Neural cell (in vitro differentiated cells): ENCODE data around the gene FAM227B. TPM values are rescaled to one million over a fixed set of nuclear protein-coding genes. Genes with fewer than 3 reads are reported as not detected.

Source experiments
- H2AFZ ChIP-seq: fragments of 200-600, 300-800 bp; sonication (generic), shearing (Covaris generic); 2 replicates; pipeline ENCODE4 v1.6.0; 2014; ENCODE audit warnings: low read depth, mild to moderate bottlenecking, antibody characterized with exemption, low read length, moderate library complexity
- H3F3A ChIP-seq: fragments of 200-600 bp; shearing (Covaris generic); 2 replicates; pipeline ENCODE4 v1.6.1; 2016; ENCODE audit warnings: mild to moderate bottlenecking, moderate library complexity, mixed read lengths, antibody characterized with exemption, low read length; ENCODE audit not compliant: insufficient read depth, poor library complexity, severe bottlenecking
- H3K27ac ChIP-seq: fragments of 200-600, 300-800 bp; sonication (generic), shearing (Covaris generic); 2 replicates; pipeline ENCODE4 v1.5.1; 2014; ENCODE audit warnings: mild to moderate bottlenecking, low read length, moderate library complexity
- H3K27me3 ChIP-seq: fragments of 300-800, 200-600 bp; sonication (generic), shearing (Covaris generic); 2 replicates; pipeline ENCODE4 v1.6.0; 2014; ENCODE audit warnings: mild to moderate bottlenecking, low read depth, low read length, moderate library complexity; ENCODE audit not compliant: insufficient read depth
- H3K36me3 ChIP-seq: fragments of 300-800, 200-600 bp; sonication (generic), shearing (Covaris generic); 2 replicates; pipeline ENCODE4 v1.5.1; 2014; ENCODE audit warnings: mild to moderate bottlenecking, antibody characterized with exemption, low read length, moderate library complexity; ENCODE audit not compliant: insufficient read depth
- H3K4me2 ChIP-seq: fragments of 300-800, 200-600 bp; sonication (generic), shearing (Covaris generic); 2 replicates; pipeline ENCODE4 v1.6.0; 2014; ENCODE audit warnings: mild to moderate bottlenecking, low read length
- H3K4me3 ChIP-seq: fragments of 300-800, 200-600 bp; sonication (generic), shearing (Covaris generic); 2 replicates; pipeline ENCODE4 v1.5.1; 2014; ENCODE audit warnings: mild to moderate bottlenecking, low read length, moderate library complexity
- H3K79me2 ChIP-seq: fragments of 200-600 bp; shearing (Covaris generic); replicated peaks from 2 replicates; pipeline ENCODE4 v1.6.0; 2014; ENCODE audit warnings: mild to moderate bottlenecking, low read length, moderate library complexity; ENCODE audit not compliant: insufficient read depth
- H3K9ac ChIP-seq: fragments of 300-800, 200-600 bp; sonication (generic), shearing (Covaris generic); 2 replicates; pipeline ENCODE4 v1.6.1; 2016; ENCODE audit warnings: mild to moderate bottlenecking, low read length, mixed read lengths
- H3K9me2 ChIP-seq: fragments of 200-600 bp; shearing (Covaris generic); 2 replicates; pipeline ENCODE4 v1.6.1; 2016; ENCODE audit warnings: mild to moderate bottlenecking, low read length, mixed read lengths; ENCODE audit not compliant: insufficient read depth
- H3K9me3 ChIP-seq: fragments of 200-600, 300-800 bp; sonication (generic), shearing (Covaris generic); 2 replicates; pipeline ENCODE4 v1.6.1; 2016; ENCODE audit warnings: mild to moderate bottlenecking, mixed run types, low read length, moderate library complexity, mixed read lengths
- H4K20me1 ChIP-seq: fragments of 200-600 bp; shearing (Covaris generic); 2 replicates; pipeline ENCODE4 v1.6.1; 2016; ENCODE audit warnings: mild to moderate bottlenecking, mixed run types; ENCODE audit not compliant: insufficient read depth
- CTCF ChIP-seq: fragments of 450-650 bp; IDR thresholded peaks from 2 replicates; pipeline ENCODE4 v1.5.1; 2014; ENCODE audit warnings: antibody characterized with exemption, mild to moderate bottlenecking, moderate library complexity; ENCODE audit not compliant: poor library complexity, severe bottlenecking
- EP300 ChIP-seq: fragments of 450-650 bp; conservative IDR thresholded peaks from 2 replicates; pipeline ENCODE4 v1.6.1; 2014; ENCODE audit warnings: antibody characterized with exemption, mild to moderate bottlenecking, moderate library complexity; ENCODE audit not compliant: poor library complexity, severe bottlenecking
- EZH2 ChIP-seq: fragments of 200-600, 300-800 bp; shearing (Covaris generic), sonication (generic); IDR thresholded peaks from 2 replicates; pipeline ENCODE4 v1.6.1; 2014; ENCODE audit warnings: antibody characterized with exemption, low read length, borderline replicate concordance, mild to moderate bottlenecking; ENCODE audit not compliant: insufficient read depth, poor library complexity, severe bottlenecking
- MXI1 ChIP-seq: fragments of 450-650 bp; conservative IDR thresholded peaks from 2 replicates; pipeline ENCODE4 v1.6.1; 2014; ENCODE audit warnings: antibody characterized with exemption, mild to moderate bottlenecking; ENCODE audit not compliant: poor library complexity, severe bottlenecking
- POLR2AphosphoS5 ChIP-seq: IDR thresholded peaks from 2 replicates; pipeline ENCODE4 v1.6.1; 2012
- RAD21 ChIP-seq: fragments of 450-650 bp; conservative IDR thresholded peaks from 2 replicates; pipeline ENCODE4 v1.6.1; 2014; ENCODE audit warnings: antibody characterized with exemption, mild to moderate bottlenecking, moderate library complexity
- SMC3 ChIP-seq: fragments of 450-650 bp; conservative IDR thresholded peaks from 2 replicates; pipeline ENCODE4 v1.6.1; 2014; ENCODE audit warnings: antibody characterized with exemption, mild to moderate bottlenecking, moderate library complexity; ENCODE audit not compliant: poor library complexity
- TAF1 ChIP-seq: IDR thresholded peaks from 2 replicates; pipeline ENCODE4 v1.6.1; 2012; ENCODE audit warnings: low read depth
- polyA plus RNA-seq: library from polyadenylated mRNA; depleted of rRNA; stranded (reverse); fragments of >200 nt; gene quantifications from 2 replicates; pipeline ENCODE4 v1.2.3, GENCODE V29; 2014
- TF ChIP-seq, protein P1 (sequence below): IDR thresholded peaks from 2 replicates; pipeline ENCODE4 v1.6.1; 2012; ENCODE audit warnings: borderline replicate concordance

The FAM227B gene
- polyA plus RNA-seq, 1 donor from 2014 or later: 0.88 TPM

DNA sequence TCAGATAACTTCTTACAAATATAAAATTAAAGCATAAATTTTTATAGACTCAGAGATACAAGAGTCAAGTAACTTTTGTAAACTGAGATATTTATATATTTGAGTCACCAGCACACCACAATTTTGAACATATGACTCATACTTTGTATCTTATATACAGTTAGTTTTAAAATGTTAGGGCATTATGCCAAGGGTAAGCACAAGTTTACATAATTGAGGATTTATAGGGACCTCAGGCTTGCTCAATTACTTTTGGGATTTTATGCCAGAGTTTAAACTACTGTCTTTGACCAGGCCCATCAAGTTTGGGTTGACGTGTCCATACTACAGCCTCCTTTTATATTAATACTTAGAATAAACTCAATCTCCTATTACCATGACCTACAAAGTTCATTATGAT lies 205.0 kb downstream of the FAM227B start:
- H3K36me3 ChIP-seq: no peaks in the 10 kb centered on the region
- H2AFZ ChIP-seq: no peak overlapping the region
- no peaks in the 10 kb centered on the region for H3F3A ChIP-seq
- H3K79me2 ChIP-seq: no peaks in the 10 kb centered on the region
- no peak overlapping the region for H3K27ac ChIP-seq
- no peaks in the 10 kb centered on the region for H3K9me2 ChIP-seq
- H3K9me3 ChIP-seq: no peaks in the 10 kb centered on the region
- no peak for TF ChIP-seq EZH2
- no peak overlapping the region for H3K4me3 ChIP-seq
- no peaks in the 10 kb centered on the region for H4K20me1 ChIP-seq
- H3K9ac ChIP-seq: no peak overlapping the region
- H3K27me3 ChIP-seq: no peaks in the 10 kb centered on the region
- H3K4me2 ChIP-seq: no peak overlapping the region

DNA sequence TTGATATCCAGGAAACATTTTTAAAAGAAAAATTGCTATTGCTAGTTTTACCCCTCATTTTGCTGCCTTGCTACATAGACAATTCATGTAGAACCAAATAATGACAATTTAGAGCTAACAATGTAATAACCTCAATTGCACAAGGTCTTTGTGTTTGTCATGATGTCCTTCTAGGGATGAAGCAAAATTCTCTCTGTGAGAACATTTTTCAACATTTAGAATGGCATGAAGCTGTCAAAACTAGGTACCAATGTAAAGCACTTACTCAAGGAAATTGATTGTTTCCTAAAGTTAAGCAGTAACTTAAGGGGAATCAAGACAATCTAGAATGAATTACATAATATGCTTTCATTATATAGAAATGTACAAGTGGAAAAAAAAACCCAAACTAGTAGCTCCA lies 205.5 kb downstream of the FAM227B start:
- no peak overlapping the region for H3K4me2 ChIP-seq

More for the DNA sequence above, 205.5 kb downstream of the FAM227B start:
- Histone ChIP-seq H3K36me3 (no peaks in the 10 kb centered on the region), H2AFZ (no peak overlapping the region), H3K9me3 (no peaks in the 10 kb centered on the region), H3K27me3 (no peaks in the 10 kb centered on the region), H3K9me2 (no peaks in the 10 kb centered on the region), H3F3A (no peaks in the 10 kb centered on the region), H3K79me2 (no peaks in the 10 kb centered on the region), H4K20me1 (no peaks in the 10 kb centered on the region), H3K27ac (no peak overlapping the region), H3K4me3 (no peak overlapping the region), H3K9ac (no peak overlapping the region)
- TF ChIP-seq TAF1 (no peak), EZH2 (no peak), RAD21 (no peak), MXI1 (no peak), POLR2AphosphoS5 (no peak), EP300 (no peak), CTCF (no peak), SMC3 (no peak)
- TF ChIP-seq, protein P1, sequence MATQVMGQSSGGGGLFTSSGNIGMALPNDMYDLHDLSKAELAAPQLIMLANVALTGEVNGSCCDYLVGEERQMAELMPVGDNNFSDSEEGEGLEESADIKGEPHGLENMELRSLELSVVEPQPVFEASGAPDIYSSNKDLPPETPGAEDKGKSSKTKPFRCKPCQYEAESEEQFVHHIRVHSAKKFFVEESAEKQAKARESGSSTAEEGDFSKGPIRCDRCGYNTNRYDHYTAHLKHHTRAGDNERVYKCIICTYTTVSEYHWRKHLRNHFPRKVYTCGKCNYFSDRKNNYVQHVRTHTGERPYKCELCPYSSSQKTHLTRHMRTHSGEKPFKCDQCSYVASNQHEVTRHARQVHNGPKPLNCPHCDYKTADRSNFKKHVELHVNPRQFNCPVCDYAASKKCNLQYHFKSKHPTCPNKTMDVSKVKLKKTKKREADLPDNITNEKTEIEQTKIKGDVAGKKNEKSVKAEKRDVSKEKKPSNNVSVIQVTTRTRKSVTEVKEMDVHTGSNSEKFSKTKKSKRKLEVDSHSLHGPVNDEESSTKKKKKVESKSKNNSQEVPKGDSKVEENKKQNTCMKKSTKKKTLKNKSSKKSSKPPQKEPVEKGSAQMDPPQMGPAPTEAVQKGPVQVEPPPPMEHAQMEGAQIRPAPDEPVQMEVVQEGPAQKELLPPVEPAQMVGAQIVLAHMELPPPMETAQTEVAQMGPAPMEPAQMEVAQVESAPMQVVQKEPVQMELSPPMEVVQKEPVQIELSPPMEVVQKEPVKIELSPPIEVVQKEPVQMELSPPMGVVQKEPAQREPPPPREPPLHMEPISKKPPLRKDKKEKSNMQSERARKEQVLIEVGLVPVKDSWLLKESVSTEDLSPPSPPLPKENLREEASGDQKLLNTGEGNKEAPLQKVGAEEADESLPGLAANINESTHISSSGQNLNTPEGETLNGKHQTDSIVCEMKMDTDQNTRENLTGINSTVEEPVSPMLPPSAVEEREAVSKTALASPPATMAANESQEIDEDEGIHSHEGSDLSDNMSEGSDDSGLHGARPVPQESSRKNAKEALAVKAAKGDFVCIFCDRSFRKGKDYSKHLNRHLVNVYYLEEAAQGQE: no peak
